Measurements from ENCODE around the gene RBM46. TPM values are rescaled to one million over a fixed set of nuclear protein-coding genes. Genes with fewer than 3 reads are reported as not detected.
A peak's percentile ranks its signal among the peaks of the same experiment; 100 is the strongest.

RBM46 gene, protein sequence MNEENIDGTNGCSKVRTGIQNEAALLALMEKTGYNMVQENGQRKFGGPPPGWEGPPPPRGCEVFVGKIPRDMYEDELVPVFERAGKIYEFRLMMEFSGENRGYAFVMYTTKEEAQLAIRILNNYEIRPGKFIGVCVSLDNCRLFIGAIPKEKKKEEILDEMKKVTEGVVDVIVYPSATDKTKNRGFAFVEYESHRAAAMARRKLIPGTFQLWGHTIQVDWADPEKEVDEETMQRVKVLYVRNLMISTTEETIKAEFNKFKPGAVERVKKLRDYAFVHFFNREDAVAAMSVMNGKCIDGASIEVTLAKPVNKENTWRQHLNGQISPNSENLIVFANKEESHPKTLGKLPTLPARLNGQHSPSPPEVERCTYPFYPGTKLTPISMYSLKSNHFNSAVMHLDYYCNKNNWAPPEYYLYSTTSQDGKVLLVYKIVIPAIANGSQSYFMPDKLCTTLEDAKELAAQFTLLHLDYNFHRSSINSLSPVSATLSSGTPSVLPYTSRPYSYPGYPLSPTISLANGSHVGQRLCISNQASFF
- not detected for polyA plus RNA-seq (2013, experiment 1 of 2; ENCODE audit: insufficient read length)
- polyA plus RNA-seq (2013, experiment 2 of 2; ENCODE audit: insufficient read length): 0.27 TPM

GRCh38 chr4:154781126-154781982, at the start of gene RBM46:
TSS of gene RBM46 (plus strand) at chr4:154781272. CDS start at chr4:154796753, 15,481 bp downstream.
- no peak for DNase-seq

- DNase-seq: no peak
These were observed 49.3 kb upstream of the RBM46 start for GRCh38 chr4:154731756-154732155.

GRCh38 chr4:154732669-154733068, 48.4 kb upstream of the RBM46 start:
- DNase-seq: no peak

- no peak for DNase-seq
These were observed 44.3 kb upstream of the RBM46 start for GRCh38 chr4:154736770-154737169.

DNA sequence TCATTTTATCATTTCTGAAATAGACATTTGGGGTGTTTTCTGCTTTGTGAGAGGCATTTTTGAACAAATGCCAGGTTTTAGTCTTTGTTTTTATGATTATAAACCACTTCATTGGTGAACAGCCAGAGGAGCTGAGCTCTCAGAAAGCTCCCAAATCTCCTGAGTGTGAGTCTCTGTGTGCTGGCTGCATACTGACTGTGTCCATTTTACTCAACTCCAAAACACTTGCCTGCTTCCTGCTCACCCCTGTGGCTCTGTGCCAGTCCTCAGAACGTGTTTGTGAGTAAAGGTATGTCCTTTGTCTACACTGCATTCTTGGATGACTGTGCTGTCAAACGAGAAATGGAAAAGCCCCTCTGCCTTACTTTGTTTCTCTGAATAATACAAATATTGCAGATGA, 42.6 kb upstream of the RBM46 start:
- no peak for DNase-seq

GRCh38 chr4:154739111-154739510, 42.0 kb upstream of the RBM46 start:
- DNase-seq: no peak

DNA sequence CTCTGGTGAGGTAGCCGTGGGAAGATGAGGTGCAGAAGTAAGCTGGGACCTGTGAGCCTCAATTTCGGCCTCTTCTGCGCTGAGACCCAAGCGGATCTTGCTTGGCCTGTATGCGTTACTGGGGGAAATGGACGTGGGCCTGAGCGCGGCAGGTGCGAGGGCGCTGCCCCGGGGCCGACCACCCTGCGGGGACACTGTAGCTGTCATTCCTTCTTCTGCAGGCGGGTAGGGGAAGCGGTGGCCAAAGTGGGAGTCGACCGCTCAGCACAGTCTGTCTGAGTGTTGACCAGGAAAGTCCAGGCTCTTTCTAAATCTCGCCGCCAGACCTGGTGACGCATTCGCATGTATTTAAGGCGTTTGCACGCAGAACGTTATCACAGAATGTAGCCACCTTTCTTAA, 40.6 kb upstream of the RBM46 start:
- DNase-seq: no peak

GRCh38 chr4:154741131-154741665, 39.9 kb upstream of the RBM46 start:
- DNase-seq: no peak

GRCh38 chr4:154741922-154742850, 38.9 kb upstream of the RBM46 start:
- peak; percentile 2 for DNase-seq

DNA sequence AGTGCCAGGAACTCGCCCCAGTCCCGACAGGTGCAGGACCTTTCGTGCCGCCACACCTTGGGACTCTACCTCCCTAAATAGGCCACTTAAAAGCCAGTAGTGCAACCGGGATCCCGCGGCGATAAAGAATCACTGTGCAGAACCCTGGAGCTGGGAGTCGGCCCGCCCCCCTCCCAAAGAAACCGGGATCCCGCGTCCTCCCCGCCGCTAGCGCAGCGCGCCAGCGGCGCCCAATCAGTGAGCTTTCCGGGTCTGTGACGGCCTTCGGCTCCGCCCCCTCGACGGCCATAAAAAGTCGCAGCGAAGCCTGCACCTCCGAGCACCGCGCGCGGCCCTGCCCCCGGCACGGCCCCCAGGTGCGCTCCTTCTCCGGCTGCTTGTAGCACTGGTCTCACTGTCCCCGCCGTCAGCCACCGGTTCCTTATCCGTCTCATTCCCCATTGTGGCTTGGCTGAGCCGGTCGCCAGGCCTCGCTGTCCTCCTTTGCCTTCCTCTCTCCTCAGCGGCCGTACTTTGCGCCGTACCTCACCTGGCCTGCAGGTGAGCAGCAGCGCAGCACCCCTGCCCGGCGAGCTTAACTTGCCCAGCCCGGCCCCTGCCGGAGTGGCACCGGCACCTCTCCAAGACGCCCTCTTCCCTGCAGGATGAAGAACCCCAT, 37.3 kb upstream of the RBM46 start, which contains the start of gene LRAT:
LRAT (plus strand) TSS at position 318 of the 658 bp plus-strand sequence; CDS start at position 645, 327 bp downstream.
- DNase-seq: no peak

DNA sequence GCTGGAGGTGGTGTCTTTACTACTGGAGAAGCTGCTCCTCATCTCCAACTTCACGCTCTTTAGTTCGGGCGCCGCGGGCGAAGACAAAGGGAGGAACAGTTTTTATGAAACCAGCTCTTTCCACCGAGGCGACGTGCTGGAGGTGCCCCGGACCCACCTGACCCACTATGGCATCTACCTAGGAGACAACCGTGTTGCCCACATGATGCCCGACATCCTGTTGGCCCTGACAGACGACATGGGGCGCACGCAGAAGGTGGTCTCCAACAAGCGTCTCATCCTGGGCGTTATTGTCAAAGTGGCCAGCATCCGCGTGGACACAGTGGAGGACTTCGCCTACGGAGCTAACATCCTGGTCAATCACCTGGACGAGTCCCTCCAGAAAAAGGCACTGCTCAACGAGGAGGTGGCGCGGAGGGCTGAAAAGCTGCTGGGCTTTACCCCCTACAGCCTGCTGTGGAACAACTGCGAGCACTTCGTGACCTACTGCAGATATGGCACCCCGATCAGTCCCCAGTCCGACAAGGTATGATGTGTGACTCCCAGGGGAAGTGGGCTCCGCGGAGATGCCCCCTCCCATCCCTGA, 36.6 kb upstream of the RBM46 start:
- DNase-seq: no peak

- DNase-seq: no peak
These were observed 23.4 kb upstream of the RBM46 start for GRCh38 chr4:154757713-154758112.

DNA sequence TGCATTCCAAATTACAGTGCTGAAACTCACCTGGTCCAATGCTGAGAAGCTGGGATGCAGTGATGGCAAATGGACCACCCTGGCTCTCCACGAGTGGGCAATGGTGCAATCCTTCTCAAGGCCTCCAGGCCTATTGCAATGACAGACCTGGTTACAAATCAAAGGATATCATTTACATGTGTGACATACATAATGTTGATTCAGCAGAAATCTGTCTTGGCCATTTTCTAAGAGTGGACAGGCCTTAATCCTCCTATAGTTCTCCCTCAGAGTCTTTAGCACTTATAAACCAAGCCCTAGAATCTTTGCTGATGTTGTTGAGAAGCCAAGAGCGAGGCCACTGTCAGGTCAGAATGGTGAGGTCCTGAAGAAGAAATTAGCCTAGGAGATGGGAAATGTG, 20.2 kb upstream of the RBM46 start:
- DNase-seq: no peak

- no peak for DNase-seq
These were observed 2.8 kb upstream of the RBM46 start for GRCh38 chr4:154778264-154778663.

- DNase-seq: peak; percentile 25
These were observed 1.6 kb upstream of the RBM46 start for GRCh38 chr4:154779362-154779947.

DNA sequence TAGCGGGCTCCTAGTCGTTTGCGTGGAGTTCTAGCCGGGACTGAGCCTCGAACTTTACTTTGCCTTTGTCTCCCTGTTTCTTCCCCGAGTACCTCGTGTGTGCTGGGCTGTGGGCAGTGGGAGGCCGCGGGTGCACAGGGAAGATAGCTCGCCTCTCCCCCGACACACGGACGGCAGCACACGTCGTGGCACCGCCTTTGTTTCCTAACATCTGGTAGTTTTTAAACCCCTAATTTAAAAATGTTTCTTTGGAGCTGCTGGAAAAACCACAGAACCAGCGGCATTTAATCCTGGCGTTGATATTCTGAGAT, 866 bp downstream of the RBM46 start:
- DNase-seq: no peak

- peak; percentile 53 for DNase-seq
These were observed 26.1 kb downstream of the RBM46 start for GRCh38 chr4:154807042-154807630.

- DNase-seq: no peak
These were observed 37.2 kb downstream of the RBM46 start for GRCh38 chr4:154818230-154818629.

GRCh38 chr4:154822775-154823174, 41.7 kb downstream of the RBM46 start:
- DNase-seq: peak; percentile 88

- no peak for DNase-seq
These were observed 55.0 kb downstream of the RBM46 start for GRCh38 chr4:154836030-154836429.
